Measurements from ENCODE around the gene MAP4K3.

GRCh38 chr2:39436592-39437521 lies at the start of gene MAP4K3:
- no peak for TF ChIP-seq CTCF (IDR thresholded peaks at IDR 0.05)
- TF ChIP-seq POLR2AphosphoS5 (IDR thresholded peaks at IDR 0.05; ENCODE audit: low read depth, low read length): peak; percentile 43; the same call in 1 of the 2 replicates
- TF ChIP-seq SIN3A (IDR thresholded peaks at IDR 0.05; ENCODE audit: borderline replicate concordance, insufficient read depth, low read depth, low read length): peak; percentile 43; the same call in 1 of the 2 replicates
- TF ChIP-seq REST (IDR thresholded peaks at IDR 0.05; ENCODE audit: insufficient read depth in 1 of 2, low read depth in 2 of 2, low read length in 1 of 2): no peak
- TF ChIP-seq TCF7L2 (IDR thresholded peaks at IDR 0.05; ENCODE audit: low read depth, low read length): no peak

All from Panc1 (cell line).